Mesenchymal stem cell (in vitro differentiated cells and primary cell): Measurements from ENCODE around the gene DAO.
A peak's percentile ranks its signal among the peaks of the same experiment; 100 is the strongest.

ENCODE experiments used
- DNase-seq: peaks from one replicate; pipeline ENCODE4 v3.0.0-alpha.2; 2013
- H2AFZ ChIP-seq: one replicate; pipeline ENCODE4 v1.6.1; 2013; ENCODE audit warnings: low read depth, mild to moderate bottlenecking, control low read depth, inconsistent platforms, low read length, moderate library complexity
- H2AK5ac ChIP-seq: 2 replicates; pipeline ENCODE4 v1.6.1; 2013; ENCODE audit warnings: low read length, moderate library complexity, mild to moderate bottlenecking, inconsistent platforms; ENCODE audit not compliant: severe bottlenecking
- H2BK120ac ChIP-seq: one replicate; pipeline ENCODE4 v1.6.1; 2013; ENCODE audit warnings: low read depth, mild to moderate bottlenecking, inconsistent platforms, low read length, moderate library complexity
- H2BK12ac ChIP-seq, 2 experiments: one replicate each; pipeline ENCODE4 v1.6.1; 2013; ENCODE audit warnings: inconsistent platforms in 2 of 2, low read length in 2 of 2, mild to moderate bottlenecking in 2 of 2, moderate library complexity in 2 of 2, control low read depth in 1 of 2
- H2BK15ac ChIP-seq: one replicate; pipeline ENCODE4 v1.6.1; 2013; ENCODE audit warnings: mild to moderate bottlenecking, low read depth, inconsistent platforms; ENCODE audit not compliant: poor library complexity, severe bottlenecking
- H2BK5ac ChIP-seq: 2 replicates; pipeline ENCODE4 v1.6.1; 2013; ENCODE audit warnings: low read depth, mild to moderate bottlenecking, low read length, control low read depth, inconsistent platforms; ENCODE audit not compliant: poor library complexity, severe bottlenecking
- H3K14ac ChIP-seq, 2 experiments: one replicate each; pipeline ENCODE4 v1.6.1; 2013; ENCODE audit warnings: inconsistent platforms in 2 of 2, low read length in 2 of 2, control low read depth in 1 of 2, mild to moderate bottlenecking in 1 of 2, moderate library complexity in 1 of 2
- H3K18ac ChIP-seq, 2 experiments: one replicate each; pipeline ENCODE4 v1.6.1; 2013; ENCODE audit warnings: inconsistent platforms in 2 of 2, low read length in 2 of 2, control low read depth in 1 of 2, low read depth in 1 of 2, mild to moderate bottlenecking in 1 of 2
- H3K23ac ChIP-seq, 2 experiments: one replicate each; pipeline ENCODE4 v1.6.1; 2013; ENCODE audit warnings: inconsistent platforms in 2 of 2, low read length in 2 of 2, mild to moderate bottlenecking in 2 of 2, moderate library complexity in 2 of 2, control low read depth in 1 of 2
- H3K27ac ChIP-seq: 2 replicates; pipeline ENCODE4 v1.5.1; 2013; ENCODE audit warnings: mild to moderate bottlenecking, moderate library complexity, low read length, control low read depth, inconsistent platforms; ENCODE audit not compliant: poor library complexity, severe bottlenecking
- H3K27me3 ChIP-seq, 2 experiments: 2 replicates each; pipeline versions ENCODE4 v1.6.1 to v1.7.0; 2013; ENCODE audit warnings: low read length in 2 of 2, mild to moderate bottlenecking in 2 of 2, moderate library complexity in 2 of 2, control low read depth in 1 of 2, inconsistent platforms in 1 of 2; ENCODE audit not compliant: control insufficient read depth in 1 of 2, insufficient read depth in 1 of 2
- H3K36me3 ChIP-seq, 2 experiments: 2 replicates each; pipeline versions ENCODE4 v1.6.1 to v1.7.0; 2013; ENCODE audit warnings: low read length in 2 of 2, control low read depth in 1 of 2, inconsistent platforms in 1 of 2, low read depth in 1 of 2, mild to moderate bottlenecking in 1 of 2; ENCODE audit not compliant: insufficient read depth in 2 of 2, control insufficient read depth in 1 of 2
- H3K4ac ChIP-seq, 2 experiments: one replicate each; pipeline ENCODE4 v1.6.1; 2013; ENCODE audit warnings: inconsistent platforms in 2 of 2, low read length in 2 of 2, mild to moderate bottlenecking in 2 of 2, moderate library complexity in 2 of 2, control low read depth in 1 of 2, low read depth in 1 of 2
- H3K4me1 ChIP-seq: 2 replicates; pipeline ENCODE4 v1.6.1; 2013; ENCODE audit warnings: low read depth, low read length, control low read depth; ENCODE audit not compliant: control insufficient read depth, insufficient read depth
- H3K4me2 ChIP-seq: 2 replicates; pipeline ENCODE4 v1.6.1; 2013; ENCODE audit warnings: low read length, mild to moderate bottlenecking, inconsistent platforms; ENCODE audit not compliant: poor library complexity, severe bottlenecking
- H3K4me3 ChIP-seq, 2 experiments: 2 replicates each; pipeline versions ENCODE4 v1.5.1 to v1.7.0; 2013; ENCODE audit warnings: low read length in 2 of 2, mild to moderate bottlenecking in 2 of 2, control low read depth in 1 of 2, low read depth in 1 of 2; ENCODE audit not compliant: insufficient read depth in 1 of 2
- H3K79me1 ChIP-seq: replicated peaks from 2 replicates; pipeline ENCODE4 v1.6.1; 2013; ENCODE audit warnings: mild to moderate bottlenecking, control low read depth, low read length, inconsistent platforms; ENCODE audit not compliant: poor library complexity, severe bottlenecking
- H3K9ac ChIP-seq: 2 replicates; pipeline ENCODE4 v1.7.0; 2013; ENCODE audit warnings: mild to moderate bottlenecking, low read length, moderate library complexity
- H3K9me3 ChIP-seq: 2 replicates; pipeline ENCODE4 v1.7.0; 2013; ENCODE audit warnings: mild to moderate bottlenecking, low read length; ENCODE audit not compliant: control insufficient read depth
- H4K8ac ChIP-seq: one replicate; pipeline ENCODE4 v1.6.1; 2013; ENCODE audit warnings: inconsistent platforms, mild to moderate bottlenecking, low read length, moderate library complexity
- H4K91ac ChIP-seq: one replicate; pipeline ENCODE4 v1.6.1; 2013; ENCODE audit warnings: mild to moderate bottlenecking, low read length, inconsistent platforms
- WGBS: methylation state at CpG from one replicate; pipeline ENCODE4 v1.1.7; 2013; ENCODE audit warnings: mixed read lengths; 5-methylcytosine and 5-hydroxymethylcytosine counted together

DAO gene

DNA sequence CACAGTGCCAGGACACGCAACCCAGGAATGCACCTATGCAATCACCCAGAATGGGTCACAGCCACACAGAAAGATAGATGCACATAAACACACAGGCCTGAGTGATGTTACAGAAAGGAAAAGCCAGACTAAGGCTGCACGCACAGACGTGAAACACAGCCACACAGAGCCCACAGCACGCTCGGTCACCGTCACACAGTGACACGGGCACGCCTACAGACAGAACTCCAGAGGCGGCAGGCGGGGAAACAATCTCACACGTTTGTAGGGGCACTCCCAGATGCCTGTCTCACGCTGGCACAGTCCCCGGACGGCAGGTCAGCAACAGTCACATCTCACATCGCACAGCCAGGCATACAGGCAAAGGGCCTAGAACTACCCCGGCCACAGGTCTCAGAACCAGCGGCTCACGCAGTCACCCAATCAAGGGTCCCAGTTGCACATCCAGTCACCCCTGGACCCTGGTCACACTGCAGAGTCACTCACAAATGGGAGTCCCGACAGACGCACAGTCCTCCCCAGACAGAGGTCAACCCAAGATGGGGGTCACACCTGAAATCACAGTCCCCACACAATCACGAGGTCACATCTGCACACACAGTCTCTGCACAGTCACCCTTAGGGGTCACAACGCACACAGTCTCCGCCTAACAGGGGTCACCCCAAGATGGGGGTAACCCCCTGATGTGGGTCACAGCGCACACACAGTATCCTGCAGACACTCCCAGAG is 23.3 kb upstream of the DAO start:
- DNase-seq, result peak; percentile 97
- peak overlapping the region; percentile 98 to 100 for H3K18ac ChIP-seq
- peak overlapping the region; percentile 77 for H4K8ac ChIP-seq
- H2BK120ac ChIP-seq, result peak overlapping the region; percentile 97
- peak overlapping the region; percentile 93 for H2AK5ac ChIP-seq
- H2BK15ac ChIP-seq, result peak overlapping the region; percentile 60
- H3K79me1 ChIP-seq, result no peaks in the 10 kb centered on the region
- peak overlapping the region in 1 of 2 experiments; percentile 96 for H3K23ac ChIP-seq
- H3K36me3 ChIP-seq, result peaks cover 4 to 19% of the 10 kb centered on the region in 2 experiments
- 2% methylated on average over 24 of the region's 24 CpGs for WGBS
- H2AFZ ChIP-seq, result no peak overlapping the region
- H3K9me3 ChIP-seq, result peaks cover 3% of the 10 kb centered on the region
- H3K4me3 ChIP-seq, result peak overlapping the region; percentile 94 to 100
- H3K9ac ChIP-seq, result peak overlapping the region; percentile 100
- H3K4ac ChIP-seq, result peak overlapping the region; percentile 94 to 100
- peaks cover 19% of the 10 kb centered on the region for H3K4me1 ChIP-seq
- peak overlapping the region; percentile 71 for H3K4me2 ChIP-seq
- peak overlapping the region; percentile 88 for H2BK5ac ChIP-seq
- H3K27ac ChIP-seq, result peak overlapping the region; percentile 79
- peak overlapping the region; percentile 2 to 100 for H3K14ac ChIP-seq
- H3K27me3 ChIP-seq, result no peaks in the 10 kb centered on the region
- peak overlapping the region; percentile 53 to 99 for H2BK12ac ChIP-seq
- H4K91ac ChIP-seq, result peak overlapping the region; percentile 97

- H3K9me3 ChIP-seq, result peaks cover 3% of the 10 kb centered on the region
- H3K23ac ChIP-seq, result peak overlapping the region in 1 of 2 experiments; percentile 96
- peak overlapping the region; percentile 77 for H4K8ac ChIP-seq
Measured at GRCh38 chr12:108857158-108857407, 22.8 kb upstream of the DAO start.

GRCh38 chr12:108858311-108859074 is 21.4 kb upstream of the DAO start:
- peak overlapping the region; percentile 54 for H2AFZ ChIP-seq
- H4K91ac ChIP-seq, result peak overlapping the region; percentile 43
- WGBS, result 10% methylated on average over 15 of the region's 18 CpGs

More at GRCh38 chr12:108857158-108857407, 22.8 kb upstream of the DAO start:
- Histone ChIP-seq H3K18ac (peak overlapping the region; percentile 98 to 100), H2BK5ac (peak overlapping the region; percentile 88), H3K4me3 (peak overlapping the region; percentile 94 to 100), H2BK120ac (peak overlapping the region; percentile 97), H2AFZ (no peak overlapping the region), H3K4me1 (peaks cover 19% of the 10 kb centered on the region), H2BK15ac (peak overlapping the region; percentile 60), H3K27me3 (no peaks in the 10 kb centered on the region), H3K36me3 (peaks cover 4 to 14% of the 10 kb centered on the region in 2 experiments), H3K4me2 (peak overlapping the region; percentile 71), H3K4ac (peak overlapping the region; percentile 94 to 100), H4K91ac (peak overlapping the region; percentile 97), H2BK12ac (peak overlapping the region; percentile 53 to 99), H3K27ac (peak overlapping the region; percentile 79), H3K79me1 (no peaks in the 10 kb centered on the region), H3K9ac (peak overlapping the region; percentile 100), H2AK5ac (peak overlapping the region; percentile 93), H3K14ac (peak overlapping the region; percentile 2 to 100)
- under 1% methylated on average over 30 of the region's 30 CpGs for WGBS
- no peak for DNase-seq

More at GRCh38 chr12:108858311-108859074, 21.4 kb upstream of the DAO start:
- Histone ChIP-seq H4K8ac (peak overlapping the region; percentile 92), H3K4me3 (peak overlapping the region in 1 of 2 experiments; percentile 79), H3K14ac (peak overlapping the region in 1 of 2 experiments; percentile 3), H2BK12ac (peak overlapping the region; percentile 12 to 27), H3K4me2 (peak overlapping the region; percentile 13), H3K23ac (no peak overlapping the region), H3K27ac (no peak overlapping the region), H2BK5ac (no peak overlapping the region), H2BK120ac (no peak overlapping the region), H3K9me3 (peaks cover 3% of the 10 kb centered on the region), H2AK5ac (no peak overlapping the region), H3K4ac (peak overlapping the region; percentile 19 to 50), H3K36me3 (peaks cover 2 to 6% of the 10 kb centered on the region in 2 experiments), H3K18ac (peak overlapping the region; percentile 54 to 64), H3K79me1 (no peaks in the 10 kb centered on the region), H2BK15ac (peak overlapping the region; percentile 57), H3K27me3 (no peaks in the 10 kb centered on the region), H3K4me1 (peaks cover 11% of the 10 kb centered on the region), H3K9ac (peak overlapping the region; percentile 79)
- DNase-seq, result no peak
